Panc1 (cell line): ENCODE results near the gene CABLES2.

Experiments used
- CTCF ChIP-seq: fragments of 450-650 bp; IDR thresholded peaks from 2 replicates; pipeline ENCODE4 v1.5.1; 2017; ENCODE audit warnings: mild to moderate bottlenecking
- POLR2AphosphoS5 ChIP-seq: IDR thresholded peaks from 2 replicates; pipeline ENCODE4 v1.6.1; 2012; ENCODE audit warnings: mild to moderate bottlenecking, low read depth, low read length, moderate library complexity
- REST ChIP-seq, 2 experiments: IDR thresholded peaks; 2 replicates each; pipeline ENCODE4 v1.6.1; 2011 to 2012; ENCODE audit warnings: low read depth in 2 of 2, control low read depth in 1 of 2, low read length in 1 of 2, mild to moderate bottlenecking in 1 of 2, moderate library complexity in 1 of 2; ENCODE audit not compliant: insufficient read depth in 1 of 2
- SIN3A ChIP-seq: IDR thresholded peaks from 2 replicates; pipeline ENCODE4 v1.6.1; 2012; ENCODE audit warnings: low read depth, mild to moderate bottlenecking, low read length, moderate library complexity, borderline replicate concordance; ENCODE audit not compliant: insufficient read depth
- TCF7L2 ChIP-seq: IDR thresholded peaks from 2 replicates; pipeline ENCODE4 v1.6.1; 2011; ENCODE audit warnings: mild to moderate bottlenecking, low read depth, low read length, inconsistent platforms

- peak; percentile 76 for TF ChIP-seq CTCF
- no peak for TF ChIP-seq SIN3A
- TF ChIP-seq POLR2AphosphoS5: no peak
- TF ChIP-seq REST (IDR thresholded peaks at IDR 0.05; ENCODE audit: insufficient read depth in 1 of 2, low read depth in 2 of 2, low read length in 1 of 2): no peak
- no peak for TF ChIP-seq TCF7L2
These were observed 37.9 kb downstream of the CABLES2 start for GRCh38 chr20:62368976-62369814.
